Measurements from ENCODE around the gene BTF3L4.
"Not testable (repeated sequence)": the region's sequence is repeated elsewhere in the genome, so short reads cannot be mapped to it uniquely, and the experiment has no call there.

BTF3L4 gene

GRCh38 chr1:52056163-52056936 is at the start of gene BTF3L4:
Gene BTF3L4, plus strand, starts transcription at chr1:52056295. Its CDS starts 3,553 bp downstream, at chr1:52059848.
- peak; percentile 84 for DNase-seq

- DNase-seq, result no peak
These were observed 48.7 kb upstream of the BTF3L4 start for GRCh38 chr1:52007215-52008002.

GRCh38 chr1:52008071-52008809 is 47.9 kb upstream of the BTF3L4 start:
- DNase-seq, result no peak

GRCh38 chr1:52022133-52022532 is 34.0 kb upstream of the BTF3L4 start:
- DNase-seq, result no peak

- DNase-seq, result no peak
These were observed 29.8 kb upstream of the BTF3L4 start for GRCh38 chr1:52026278-52026677.

- DNase-seq, result no peak
These were observed 27.8 kb upstream of the BTF3L4 start for GRCh38 chr1:52028328-52028727.

GRCh38 chr1:52028839-52029238 is 27.3 kb upstream of the BTF3L4 start:
- DNase-seq, result not testable (repeated sequence)

GRCh38 chr1:52032124-52032784 is 23.8 kb upstream of the BTF3L4 start:
- no peak for DNase-seq

- DNase-seq, result no peak
These were observed 23.3 kb upstream of the BTF3L4 start for GRCh38 chr1:52032785-52033131.

GRCh38 chr1:52033190-52034049 is 22.7 kb upstream of the BTF3L4 start, which contains the start of gene KTI12:
Gene KTI12, minus strand, starts transcription at chr1:52033810. Its CDS starts 49 bp downstream, at chr1:52033761.
- peak; percentile 70 for DNase-seq

- DNase-seq, result no peak
These were observed 22.1 kb upstream of the BTF3L4 start for GRCh38 chr1:52034050-52034384.

- DNase-seq, result no peak
These were observed 18.7 kb upstream of the BTF3L4 start for GRCh38 chr1:52037402-52037814.

- no peak for DNase-seq
These were observed 18.2 kb upstream of the BTF3L4 start for GRCh38 chr1:52037909-52038308.

GRCh38 chr1:52041551-52042185 is 14.4 kb upstream of the BTF3L4 start:
- no peak for DNase-seq

- DNase-seq, result no peak
These were observed 10.9 kb upstream of the BTF3L4 start for GRCh38 chr1:52045236-52045635.

- not testable (repeated sequence) for DNase-seq
These were observed 10.4 kb upstream of the BTF3L4 start for GRCh38 chr1:52045666-52046195.

- DNase-seq, result not testable (repeated sequence)
These were observed 6.8 kb upstream of the BTF3L4 start for GRCh38 chr1:52049337-52049736.

- DNase-seq, result no peak
These were observed 2.2 kb upstream of the BTF3L4 start for GRCh38 chr1:52053862-52054261.

- no peak for DNase-seq
These were observed 1.5 kb upstream of the BTF3L4 start for GRCh38 chr1:52054496-52055065.

- peak; percentile 85 for DNase-seq
These were observed 829 bp upstream of the BTF3L4 start, which contains the start of gene TXNDC12 for GRCh38 chr1:52055066-52055865. Gene TXNDC12, minus strand, starts transcription at chr1:52055191. Its CDS starts 95 bp downstream, at chr1:52055096.
